ENCODE measurements around the gene B4GALT5.

The B4GALT5 gene

GRCh38 chr20:49698477-49698876 lies 15.2 kb downstream of the B4GALT5 start:
- Histone ChIP-seq H3K4me2 (ENCODE audit: low read length, poor library complexity, severe bottlenecking) (no peak overlapping the region), H2BK5ac (ENCODE audit: low read depth, low read length, poor library complexity, severe bottlenecking) (no peak overlapping the region), H3K14ac (ENCODE audit: low read length in 2 of 2) (no peak overlapping the region), H3K4me1 (ENCODE audit: control insufficient read depth, insufficient read depth, low read depth, low read length) (peaks cover 26% of the 10 kb centered on the region), H2AFZ (ENCODE audit: low read depth, low read length) (no peak overlapping the region), H3K23ac (ENCODE audit: low read length in 2 of 2) (no peak overlapping the region), H3K36me3 (ENCODE audit: control insufficient read depth in 1 of 2, insufficient read depth in 2 of 2, low read depth in 1 of 2, low read length in 2 of 2) (peaks cover 0 to 4% of the 10 kb centered on the region in 2 experiments), H2BK15ac (ENCODE audit: low read depth, poor library complexity, severe bottlenecking) (no peak overlapping the region), H3K4ac (ENCODE audit: low read depth in 1 of 2, low read length in 2 of 2) (no peak overlapping the region), H4K8ac (ENCODE audit: low read length) (peak overlapping the region; percentile 87), H3K9ac (ENCODE audit: low read length) (no peak overlapping the region), H3K27ac (ENCODE audit: low read length, poor library complexity, severe bottlenecking) (no peak overlapping the region), H3K4me3 (ENCODE audit: insufficient read depth in 1 of 2, low read depth in 1 of 2, low read length in 2 of 2) (no peak overlapping the region), H2BK12ac (ENCODE audit: low read length in 2 of 2) (no peak overlapping the region), H3K18ac (ENCODE audit: low read depth in 1 of 2, low read length in 2 of 2) (no peak overlapping the region), H3K9me3 (ENCODE audit: control insufficient read depth, low read length) (no peaks in the 10 kb centered on the region), H2AK5ac (ENCODE audit: low read length, severe bottlenecking) (peak overlapping the region; percentile 76), H4K91ac (ENCODE audit: low read length) (peak overlapping the region; percentile 77), H3K27me3 (ENCODE audit: control insufficient read depth in 1 of 2, insufficient read depth in 1 of 2, low read length in 2 of 2) (no peaks in the 10 kb centered on the region), H2BK120ac (ENCODE audit: low read depth, low read length) (no peak overlapping the region), H3K79me1 (replicated peaks; ENCODE audit: low read length, poor library complexity, severe bottlenecking) (no peaks in the 10 kb centered on the region)
- 89% methylated on average over 3 of the region's 5 CpGs for WGBS
- DNase-seq: no peak

GRCh38 chr20:49697071-49697470 lies 16.6 kb downstream of the B4GALT5 start:
- no peak overlapping the region for H2AFZ ChIP-seq (ENCODE audit: low read depth, low read length)
- peak overlapping the region; percentile 45 for H2AK5ac ChIP-seq (ENCODE audit: low read length, severe bottlenecking)
- H2BK5ac ChIP-seq (ENCODE audit: low read depth, low read length, poor library complexity, severe bottlenecking): no peak overlapping the region
- H3K4me2 ChIP-seq (ENCODE audit: low read length, poor library complexity, severe bottlenecking): no peak overlapping the region
- H2BK12ac ChIP-seq (ENCODE audit: low read length in 2 of 2): no peak overlapping the region
- no peak for DNase-seq
- no peaks in the 10 kb centered on the region for H3K79me1 ChIP-seq (replicated peaks; ENCODE audit: low read length, poor library complexity, severe bottlenecking)
- peak overlapping the region in 1 of 2 experiments; percentile 43 for H3K23ac ChIP-seq (ENCODE audit: low read length in 2 of 2)
- no peak overlapping the region for H3K4me3 ChIP-seq (ENCODE audit: insufficient read depth in 1 of 2, low read depth in 1 of 2, low read length in 2 of 2)
- H3K9me3 ChIP-seq (ENCODE audit: control insufficient read depth, low read length): no peaks in the 10 kb centered on the region
- H3K18ac ChIP-seq (ENCODE audit: low read depth in 1 of 2, low read length in 2 of 2): no peak overlapping the region
- no peak overlapping the region for H3K4ac ChIP-seq (ENCODE audit: low read depth in 1 of 2, low read length in 2 of 2)
- H4K8ac ChIP-seq (ENCODE audit: low read length): no peak overlapping the region
- H2BK15ac ChIP-seq (ENCODE audit: low read depth, poor library complexity, severe bottlenecking): no peak overlapping the region
- H2BK120ac ChIP-seq (ENCODE audit: low read depth, low read length): no peak overlapping the region
- no peaks in the 10 kb centered on the region for H3K36me3 ChIP-seq (ENCODE audit: control insufficient read depth in 1 of 2, insufficient read depth in 2 of 2, low read depth in 1 of 2, low read length in 2 of 2)
- no peaks in the 10 kb centered on the region for H3K27me3 ChIP-seq (ENCODE audit: control insufficient read depth in 1 of 2, insufficient read depth in 1 of 2, low read length in 2 of 2)
- H3K9ac ChIP-seq (ENCODE audit: low read length): no peak overlapping the region
- peaks cover 24% of the 10 kb centered on the region for H3K4me1 ChIP-seq (ENCODE audit: control insufficient read depth, insufficient read depth, low read depth, low read length)
- 100% methylated on average over 3 of the region's 6 CpGs for WGBS
- H4K91ac ChIP-seq (ENCODE audit: low read length): no peak overlapping the region
- peak overlapping the region in 1 of 2 experiments; percentile 63 for H3K14ac ChIP-seq (ENCODE audit: low read length in 2 of 2)
- no peak overlapping the region for H3K27ac ChIP-seq (ENCODE audit: low read length, poor library complexity, severe bottlenecking)

GRCh38 chr20:49696594-49696993 lies 17.1 kb downstream of the B4GALT5 start:
- no peaks in the 10 kb centered on the region for H3K9me3 ChIP-seq (ENCODE audit: control insufficient read depth, low read length)
- H4K91ac ChIP-seq (ENCODE audit: low read length): no peak overlapping the region
- no peak for DNase-seq
- no peak overlapping the region for H3K4ac ChIP-seq (ENCODE audit: low read depth in 1 of 2, low read length in 2 of 2)
- H3K27ac ChIP-seq (ENCODE audit: low read length, poor library complexity, severe bottlenecking): no peak overlapping the region
- no peaks in the 10 kb centered on the region for H3K36me3 ChIP-seq (ENCODE audit: control insufficient read depth in 1 of 2, insufficient read depth in 2 of 2, low read depth in 1 of 2, low read length in 2 of 2)
- no peak overlapping the region for H3K4me2 ChIP-seq (ENCODE audit: low read length, poor library complexity, severe bottlenecking)
- no peak overlapping the region for H3K4me3 ChIP-seq (ENCODE audit: insufficient read depth in 1 of 2, low read depth in 1 of 2, low read length in 2 of 2)
- WGBS: no CpG with 5 or more reads among the region's 2 CpGs
- H2BK5ac ChIP-seq (ENCODE audit: low read depth, low read length, poor library complexity, severe bottlenecking): no peak overlapping the region
- no peak overlapping the region for H3K18ac ChIP-seq (ENCODE audit: low read depth in 1 of 2, low read length in 2 of 2)
- no peak overlapping the region for H2BK12ac ChIP-seq (ENCODE audit: low read length in 2 of 2)
- no peak overlapping the region for H3K23ac ChIP-seq (ENCODE audit: low read length in 2 of 2)
- no peaks in the 10 kb centered on the region for H3K27me3 ChIP-seq (ENCODE audit: control insufficient read depth in 1 of 2, insufficient read depth in 1 of 2, low read length in 2 of 2)
- peaks cover 21% of the 10 kb centered on the region for H3K4me1 ChIP-seq (ENCODE audit: control insufficient read depth, insufficient read depth, low read depth, low read length)
- no peak overlapping the region for H2AK5ac ChIP-seq (ENCODE audit: low read length, severe bottlenecking)
- H4K8ac ChIP-seq (ENCODE audit: low read length): no peak overlapping the region
- no peak overlapping the region for H3K9ac ChIP-seq (ENCODE audit: low read length)
- no peak overlapping the region for H2BK15ac ChIP-seq (ENCODE audit: low read depth, poor library complexity, severe bottlenecking)
- H3K79me1 ChIP-seq (replicated peaks; ENCODE audit: low read length, poor library complexity, severe bottlenecking): no peaks in the 10 kb centered on the region
- H2BK120ac ChIP-seq (ENCODE audit: low read depth, low read length): no peak overlapping the region
- no peak overlapping the region for H3K14ac ChIP-seq (ENCODE audit: low read length in 2 of 2)
- no peak overlapping the region for H2AFZ ChIP-seq (ENCODE audit: low read depth, low read length)

GRCh38 chr20:49695830-49696229 lies 17.8 kb downstream of the B4GALT5 start:
- H3K27ac ChIP-seq (ENCODE audit: low read length, poor library complexity, severe bottlenecking): peak overlapping the region; percentile 33
- H3K4me1 ChIP-seq (ENCODE audit: control insufficient read depth, insufficient read depth, low read depth, low read length): peaks cover 24% of the 10 kb centered on the region
- H3K4me3 ChIP-seq (ENCODE audit: insufficient read depth in 1 of 2, low read depth in 1 of 2, low read length in 2 of 2): no peak overlapping the region
- no peak overlapping the region for H3K14ac ChIP-seq (ENCODE audit: low read length in 2 of 2)
- DNase-seq: no peak
- no peak overlapping the region for H3K4me2 ChIP-seq (ENCODE audit: low read length, poor library complexity, severe bottlenecking)
- H2BK5ac ChIP-seq (ENCODE audit: low read depth, low read length, poor library complexity, severe bottlenecking): no peak overlapping the region
- H3K27me3 ChIP-seq (ENCODE audit: control insufficient read depth in 1 of 2, insufficient read depth in 1 of 2, low read length in 2 of 2): no peaks in the 10 kb centered on the region
- H2AFZ ChIP-seq (ENCODE audit: low read depth, low read length): no peak overlapping the region
- no peak overlapping the region for H3K18ac ChIP-seq (ENCODE audit: low read depth in 1 of 2, low read length in 2 of 2)
- no peaks in the 10 kb centered on the region for H3K36me3 ChIP-seq (ENCODE audit: control insufficient read depth in 1 of 2, insufficient read depth in 2 of 2, low read depth in 1 of 2, low read length in 2 of 2)
- H2BK120ac ChIP-seq (ENCODE audit: low read depth, low read length): no peak overlapping the region
- H3K4ac ChIP-seq (ENCODE audit: low read depth in 1 of 2, low read length in 2 of 2): no peak overlapping the region
- no peak overlapping the region for H3K9ac ChIP-seq (ENCODE audit: low read length)
- no peak overlapping the region for H3K23ac ChIP-seq (ENCODE audit: low read length in 2 of 2)
- H2AK5ac ChIP-seq (ENCODE audit: low read length, severe bottlenecking): no peak overlapping the region
- no peak overlapping the region for H4K91ac ChIP-seq (ENCODE audit: low read length)
- WGBS: no CpG with 5 or more reads among the region's 3 CpGs
- no peak overlapping the region for H2BK12ac ChIP-seq (ENCODE audit: low read length in 2 of 2)
- H4K8ac ChIP-seq (ENCODE audit: low read length): no peak overlapping the region
- no peaks in the 10 kb centered on the region for H3K9me3 ChIP-seq (ENCODE audit: control insufficient read depth, low read length)
- no peak overlapping the region for H2BK15ac ChIP-seq (ENCODE audit: low read depth, poor library complexity, severe bottlenecking)
- no peaks in the 10 kb centered on the region for H3K79me1 ChIP-seq (replicated peaks; ENCODE audit: low read length, poor library complexity, severe bottlenecking)

Measured in mesenchymal stem cell (in vitro differentiated cells and primary cell).